Measurements from ENCODE around the gene COG7. TPM values are rescaled to one million over a fixed set of nuclear protein-coding genes. Genes with fewer than 3 reads are reported as not detected.

Gene COG7
- total and polyA plus RNA-seq, 7 donors, result 6.7 to 14.7 (median 9.4) TPM

- no peak for ATAC-seq
- H3K4me3 ChIP-seq, result no peak overlapping the region
- no peaks in the 10 kb centered on the region for H3K27me3 ChIP-seq (ENCODE audit: insufficient read depth in 3 of 3, low read length in 2 of 3)
- no peak for DNase-seq
- peaks cover 2 to 82% of the 10 kb centered on the region in 2 donors for H3K36me3 ChIP-seq (ENCODE audit: insufficient read depth in 1 of 2, low read depth in 1 of 2)
- intact Hi-C loops (cut with DNase I), result no loop called here
- H3K27ac ChIP-seq, result no peak overlapping the region
- 89 to 93% (median 91%) methylated on average over 7 of the region's 7 CpGs for WGBS, 3 donors
- peaks cover 14% of the 10 kb centered on the region for H3K4me1 ChIP-seq
- no peak for TF ChIP-seq CTCF (IDR thresholded peaks at IDR 0.05)
- H3K9me3 ChIP-seq, result no peaks in the 10 kb centered on the region
Observed at GRCh38 chr16:23416816-23417215, 36.2 kb downstream of the COG7 start.

- no peaks in the 10 kb centered on the region for H3K27me3 ChIP-seq (ENCODE audit: insufficient read depth in 3 of 3, low read length in 2 of 3)
- peak; percentile 62 to 97 (median 89) for ATAC-seq
- intact Hi-C loops (cut with DNase I), result no loop called here
- H3K4me3 ChIP-seq, result no peak overlapping the region
- H3K4me1 ChIP-seq, result peaks cover 14% of the 10 kb centered on the region
- TF ChIP-seq CTCF (IDR thresholded peaks at IDR 0.05), result no peak
- H3K9me3 ChIP-seq, result no peaks in the 10 kb centered on the region
- peaks cover 2 to 92% of the 10 kb centered on the region in 2 donors for H3K36me3 ChIP-seq (ENCODE audit: insufficient read depth in 1 of 2, low read depth in 1 of 2)
- peak in 1 of 2 donors; percentile 73 for DNase-seq
- 27 to 52% (median 32%) methylated on average over 6 of the region's 6 CpGs for WGBS, 3 donors
- peak overlapping the region; percentile 41 for H3K27ac ChIP-seq
Observed at GRCh38 chr16:23414731-23415130, 38.3 kb downstream of the COG7 start.

GRCh38 chr16:23410176-23410575 lies 42.8 kb downstream of the COG7 start:
- Histone ChIP-seq H3K36me3 (ENCODE audit: insufficient read depth in 1 of 2, low read depth in 1 of 2) (peaks cover 7 to 78% of the 10 kb centered on the region in 2 donors), H3K4me3 (no peak overlapping the region), H3K4me1 (peaks cover 8% of the 10 kb centered on the region), H3K27ac (no peak overlapping the region), H3K27me3 (ENCODE audit: insufficient read depth in 3 of 3, low read length in 2 of 3) (no peaks in the 10 kb centered on the region), H3K9me3 (no peaks in the 10 kb centered on the region)
- WGBS, 3 donors, result 72 to 79% (median 77%) methylated on average over 4 of the region's 4 CpGs
- ATAC-seq, result no peak
- no peak for TF ChIP-seq CTCF (IDR thresholded peaks at IDR 0.05)
- intact Hi-C loops (cut with DNase I), result no loop called here
- no peak for DNase-seq

GRCh38 chr16:23409522-23409921 lies 43.5 kb downstream of the COG7 start:
- H3K4me1 ChIP-seq, result peaks cover 3% of the 10 kb centered on the region
- ATAC-seq (no peak), DNase-seq (no peak)
- WGBS, 3 donors, result 73 to 78% (median 75%) methylated on average over 2 of the region's 2 CpGs
- no peak overlapping the region for H3K27ac ChIP-seq
- H3K27me3 ChIP-seq (ENCODE audit: insufficient read depth in 3 of 3, low read length in 2 of 3), result no peaks in the 10 kb centered on the region
- intact Hi-C loops (cut with DNase I), result no loop called here
- peaks cover 7 to 78% of the 10 kb centered on the region in 2 donors for H3K36me3 ChIP-seq (ENCODE audit: insufficient read depth in 1 of 2, low read depth in 1 of 2)
- H3K9me3 ChIP-seq, result no peaks in the 10 kb centered on the region
- no peak for TF ChIP-seq CTCF (IDR thresholded peaks at IDR 0.05)
- no peak overlapping the region for H3K4me3 ChIP-seq

GRCh38 chr16:23408823-23409298 lies 44.1 kb downstream of the COG7 start:
- Histone ChIP-seq H3K4me1 (no peaks in the 10 kb centered on the region), H3K4me3 (no peak overlapping the region), H3K36me3 (ENCODE audit: insufficient read depth in 1 of 2, low read depth in 1 of 2) (peaks cover 7 to 78% of the 10 kb centered on the region in 2 donors), H3K9me3 (no peaks in the 10 kb centered on the region), H3K27ac (no peak overlapping the region), H3K27me3 (ENCODE audit: insufficient read depth in 3 of 3, low read length in 2 of 3) (no peaks in the 10 kb centered on the region)
- WGBS, 3 donors, result 50 to 67% (median 61%) methylated on average over 7 of the region's 7 CpGs
- ATAC-seq, result peak; percentile 71 to 92 (median 88)
- DNase-seq, result peak; percentile 19 to 75
- intact Hi-C loops (cut with DNase I), result no loop called here
- TF ChIP-seq CTCF (IDR thresholded peaks at IDR 0.05), result no peak

All from psoas muscle (tissue), 8 donors.